HCT116 (cell line): Measurements from ENCODE around the gene TMEM244. TPM values are rescaled to one million over a fixed set of nuclear protein-coding genes. Genes with fewer than 3 reads are reported as not detected.
A peak's percentile ranks its signal among the peaks of the same experiment; 100 is the strongest.

Source experiments
- ATAC-seq: fragments of 200-7000 bp; cut with Tn5 transposase; 2 replicates; pipeline ENCODE4 v1.9.1; 2020; ENCODE audit warnings: mild to moderate bottlenecking, moderate library complexity
- BruUV-seq: library from RNA; stranded (reverse); fragments of 400-500 nt; replicated peaks from 2 replicates; lab custom pipeline; 2021; lab: Mats Ljungman, UMichigan
- CTCF ChIA-PET: fragments of 300-600 bp; sonication (Branson Sonifier 250); formaldehyde crosslinking; loops from one replicate; lab custom pipeline; 2021; ENCODE audit warnings: antibody characterized with exemption; lab: Charles Lee
- POLR2A ChIA-PET: fragments of 300-600, 350-600 bp; sonication (Branson Sonifier 250); formaldehyde crosslinking; loops from one replicate; lab custom pipeline; 2021; ENCODE audit warnings: antibody characterized with exemption; lab: Charles Lee
- RAD21 ChIA-PET, 2 experiments: fragments of 300-600 bp; sonication (Branson Sonifier 250); formaldehyde crosslinking; loops; one replicate each; lab custom pipeline; 2023; ENCODE audit warnings: low total read pairs in 2 of 2; ENCODE audit not compliant: uncharacterized antibody in 2 of 2, unreplicated experiment in 2 of 2, low non-redundant PET in 1 of 2; lab: Charles Lee
- DNase-seq: peaks from one replicate; pipeline ENCODE4 v3.0.0-alpha.2; 2010; ENCODE audit warnings: low read depth, low spot score
- H2AFZ ChIP-seq: fragments of 200-600 bp; shearing (Covaris generic), sonication (generic); 2 replicates; pipeline ENCODE4 v1.6.1; 2017; ENCODE audit warnings: low read depth, mixed run types, mixed read lengths, antibody characterized with exemption, low read length; ENCODE audit not compliant: poor library complexity, severe bottlenecking
- H3K27ac ChIP-seq: 2 replicates; pipeline ENCODE4 v1.5.1; 2012; ENCODE audit warnings: low read depth, low read length
- H3K27me3 ChIP-seq: fragments of 200-600 bp; sonication (generic); 2 replicates; pipeline ENCODE4 v1.6.1; 2016; ENCODE audit warnings: mixed run types, low read length, mixed read lengths; ENCODE audit not compliant: insufficient read depth
- H3K36me3 ChIP-seq, 2 experiments: fragments of 200-500 bp in 1 of 2; fragments of 200-600 bp in 1 of 2; sonication (Bioruptor generic) in 1 of 2; sonication (generic) in 1 of 2; 2 replicates each; pipeline versions ENCODE4 v1.5.1 to v1.6.1; 2014 to 2016; ENCODE audit warnings: low read length in 2 of 2, inconsistent platforms in 1 of 2, mixed read lengths in 1 of 2, mixed run types in 1 of 2; ENCODE audit not compliant: insufficient read depth in 2 of 2, control insufficient read depth in 1 of 2
- H3K4me1 ChIP-seq, 2 experiments: fragments of 200-600 bp in 1 of 2; sonication (generic) in 1 of 2; 2 replicates each; pipeline versions ENCODE4 v1.5.1 to v1.6.1; 2012 to 2017; ENCODE audit warnings: low read length in 2 of 2, inconsistent platforms in 1 of 2, mild to moderate bottlenecking in 1 of 2, mixed read lengths in 1 of 2, mixed run types in 1 of 2, moderate library complexity in 1 of 2; ENCODE audit not compliant: insufficient read depth in 2 of 2, control insufficient read depth in 1 of 2
- H3K4me2 ChIP-seq: fragments of 200-600 bp; sonication (generic); 2 replicates; pipeline ENCODE4 v1.6.1; 2017; ENCODE audit warnings: mixed run types, low read length, mixed read lengths
- H3K4me3 ChIP-seq, 2 experiments: fragments of 200-600 bp in 1 of 2; sonication (generic) in 1 of 2; replicated peaks in 1 of 2; 2 replicates each; pipeline ENCODE4 v1.5.1; 2011 to 2016; ENCODE audit warnings: low read length in 2 of 2, control low read depth in 1 of 2, low read depth in 1 of 2, mild to moderate bottlenecking in 1 of 2, mixed read lengths in 1 of 2, mixed run types in 1 of 2
- H3K79me2 ChIP-seq: fragments of 200-600 bp; sonication (generic); 2 replicates; pipeline ENCODE4 v1.6.1; 2017; ENCODE audit warnings: mild to moderate bottlenecking, mixed run types, low read length, moderate library complexity, mixed read lengths; ENCODE audit not compliant: insufficient read depth
- H3K9ac ChIP-seq: fragments of 200-600 bp; sonication (generic); 2 replicates; pipeline ENCODE4 v1.6.1; 2016; ENCODE audit warnings: low read length, mixed read lengths
- H3K9me2 ChIP-seq: fragments of 200-600 bp; sonication (generic), shearing (Covaris generic); 2 replicates; pipeline ENCODE4 v1.6.1; 2017; ENCODE audit warnings: mixed run types, mild to moderate bottlenecking, moderate library complexity; ENCODE audit not compliant: insufficient read depth
- H3K9me3 ChIP-seq, 2 experiments: fragments of 200-500 bp in 1 of 2; fragments of 200-600 bp in 1 of 2; sonication (Bioruptor generic) in 1 of 2; sonication (generic) in 1 of 2; 2 replicates each; pipeline ENCODE4 v1.6.1; 2014 to 2017; ENCODE audit warnings: low read length in 2 of 2, mixed read lengths in 2 of 2, inconsistent platforms in 1 of 2, low read depth in 1 of 2, mild to moderate bottlenecking in 1 of 2, mixed run types in 1 of 2, moderate library complexity in 1 of 2; ENCODE audit not compliant: control insufficient read depth in 1 of 2, insufficient read depth in 1 of 2
- H4K20me1 ChIP-seq: fragments of 200-600 bp; sonication (generic), shearing (Covaris generic); 2 replicates; pipeline ENCODE4 v1.6.1; 2017; ENCODE audit warnings: mixed run types, mild to moderate bottlenecking, moderate library complexity; ENCODE audit not compliant: insufficient read depth
- CBX3 ChIP-seq: IDR thresholded peaks from 2 replicates; pipeline ENCODE4 v1.6.1; 2012; ENCODE audit warnings: low read depth
- CEBPB ChIP-seq: IDR thresholded peaks from 2 replicates; pipeline ENCODE4 v1.6.1; 2012; ENCODE audit warnings: low read depth
- EZH2phosphoT487 ChIP-seq: fragments of 200-600 bp; IDR thresholded peaks from 2 replicates; pipeline ENCODE4 v1.6.1; 2018; ENCODE audit warnings: antibody characterized with exemption, borderline replicate concordance
- MAX ChIP-seq: IDR thresholded peaks from 2 replicates; pipeline ENCODE4 v1.6.1; 2012
- SIN3A ChIP-seq: IDR thresholded peaks from 2 replicates; pipeline ENCODE4 v1.6.1; 2012; ENCODE audit warnings: low read depth
- TCF7L2 ChIP-seq: IDR thresholded peaks from 2 replicates; pipeline ENCODE4 v1.7.0; 2011; ENCODE audit warnings: borderline replicate concordance, inconsistent platforms; ENCODE audit not compliant: insufficient read depth, insufficient read length; ENCODE audit errors: extremely low read depth
- ZBTB33 ChIP-seq: IDR thresholded peaks from 2 replicates; pipeline ENCODE4 v1.6.1; 2011; ENCODE audit warnings: mild to moderate bottlenecking, low read length, moderate library complexity; ENCODE audit not compliant: insufficient replicate concordance; ENCODE audit errors: extremely low read depth
- intact Hi-C: fragments of 100-400 bp; cut with micrococcal nuclease; formaldehyde crosslinking; loops from 2 replicates; pipeline ENCODE4 v1.10.0; 2022
- total RNA-seq: library from RNA; stranded (reverse); gene quantifications from one replicate; pipeline ENCODE4 v1.2.1, GENCODE V29; 2021; ENCODE audit not compliant: unreplicated experiment

TMEM244 gene
- total RNA-seq, 1 experiment from 2014 or later: not detected

GRCh38 chr6:129844118-129844891 lies 16.8 kb downstream of the TMEM244 start (continued):
- TF ChIP-seq TCF7L2 (peak; percentile 51), EZH2phosphoT487 (no peak), MAX (0 out of 2 replicates have a peak, but pooled peaks have one; percentile 36)
- TF ChIP-seq, all 23 proteins: peak for 9

GRCh38 chr6:129843573-129843972 lies 17.5 kb downstream of the TMEM244 start:
- CTCF ChIA-PET: no interaction called here
- Histone ChIP-seq H3K79me2 (no peaks in the 10 kb centered on the region), H3K27ac (peak overlapping the region; percentile 63), H3K4me2 (peak overlapping the region; percentile 59), H3K4me3 (no peak overlapping the region), H3K9me2 (no peaks in the 10 kb centered on the region), H3K9ac (no peak overlapping the region), H3K9me3 (no peaks in the 10 kb centered on the region), H3K36me3 (no peaks in the 10 kb centered on the region), H2AFZ (peak overlapping the region; percentile 75), H4K20me1 (no peaks in the 10 kb centered on the region), H3K4me1 (peaks cover 21 to 26% of the 10 kb centered on the region in 2 experiments), H3K27me3 (no peaks in the 10 kb centered on the region)
- no peak for ATAC-seq
- no peak for TF ChIP-seq CEBPB
- TF ChIP-seq CBX3: no peak
- TF ChIP-seq SIN3A: peak; percentile 5; the same call in 1 of the 2 replicates
- no peak for TF ChIP-seq ZBTB33
- RAD21 ChIA-PET: no interaction called here
- no TSS peak for BruUV-seq
- no peak for DNase-seq
- POLR2A ChIA-PET: interaction anchor here (2.1 kb wide), 1 partner anchor 10 kb away, joined by 13 read pairs; no protein-coding TSS in a partner anchor
- intact Hi-C loops: loop anchor here (5.0 kb wide), 1 partner anchor 56 kb away; no protein-coding TSS in a partner anchor
